GM06990 (cell line): ENCODE data around the gene MIDN.
"Not testable (repeated sequence)": the region's sequence is repeated elsewhere in the genome, so short reads cannot be mapped to it uniquely, and the experiment has no call there.

Experiments used
- DNase-seq: peaks from one replicate; pipeline ENCODE4 v3.0.0-alpha.2; 2011; ENCODE audit not compliant: insufficient read length; ENCODE audit errors: extremely low read depth
- H3K27me3 ChIP-seq: replicated peaks from 2 replicates; pipeline ENCODE4 v1.6.0; 2011; ENCODE audit warnings: low read length; ENCODE audit not compliant: control insufficient read depth, insufficient read depth
- H3K36me3 ChIP-seq: 2 replicates; pipeline ENCODE4 v1.5.1; 2011; ENCODE audit warnings: low read length; ENCODE audit not compliant: control insufficient read depth, insufficient read depth
- H3K4me3 ChIP-seq: replicated peaks from 2 replicates; pipeline ENCODE4 v1.5.1; 2011; ENCODE audit warnings: low read depth, mild to moderate bottlenecking, control low read depth, low read length
- TF ChIP-seq, protein P1 (sequence below): IDR thresholded peaks from 2 replicates; pipeline ENCODE4 v1.5.1; 2011; ENCODE audit warnings: low read length, control low read depth, mild to moderate bottlenecking, inconsistent platforms; ENCODE audit not compliant: insufficient read depth, poor library complexity, severe bottlenecking

MIDN gene

GRCh38 chr19:1243768-1244692 lies 4.4 kb upstream of the MIDN start:
- Histone ChIP-seq H3K27me3 (no peaks in the 10 kb centered on the region), H3K36me3 (peaks cover 2% of the 10 kb centered on the region), H3K4me3 (peak overlapping the region; percentile 54)
- peak; percentile 79 for DNase-seq
- TF ChIP-seq, protein P1, sequence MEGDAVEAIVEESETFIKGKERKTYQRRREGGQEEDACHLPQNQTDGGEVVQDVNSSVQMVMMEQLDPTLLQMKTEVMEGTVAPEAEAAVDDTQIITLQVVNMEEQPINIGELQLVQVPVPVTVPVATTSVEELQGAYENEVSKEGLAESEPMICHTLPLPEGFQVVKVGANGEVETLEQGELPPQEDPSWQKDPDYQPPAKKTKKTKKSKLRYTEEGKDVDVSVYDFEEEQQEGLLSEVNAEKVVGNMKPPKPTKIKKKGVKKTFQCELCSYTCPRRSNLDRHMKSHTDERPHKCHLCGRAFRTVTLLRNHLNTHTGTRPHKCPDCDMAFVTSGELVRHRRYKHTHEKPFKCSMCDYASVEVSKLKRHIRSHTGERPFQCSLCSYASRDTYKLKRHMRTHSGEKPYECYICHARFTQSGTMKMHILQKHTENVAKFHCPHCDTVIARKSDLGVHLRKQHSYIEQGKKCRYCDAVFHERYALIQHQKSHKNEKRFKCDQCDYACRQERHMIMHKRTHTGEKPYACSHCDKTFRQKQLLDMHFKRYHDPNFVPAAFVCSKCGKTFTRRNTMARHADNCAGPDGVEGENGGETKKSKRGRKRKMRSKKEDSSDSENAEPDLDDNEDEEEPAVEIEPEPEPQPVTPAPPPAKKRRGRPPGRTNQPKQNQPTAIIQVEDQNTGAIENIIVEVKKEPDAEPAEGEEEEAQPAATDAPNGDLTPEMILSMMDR: peak; percentile 98

DNA sequence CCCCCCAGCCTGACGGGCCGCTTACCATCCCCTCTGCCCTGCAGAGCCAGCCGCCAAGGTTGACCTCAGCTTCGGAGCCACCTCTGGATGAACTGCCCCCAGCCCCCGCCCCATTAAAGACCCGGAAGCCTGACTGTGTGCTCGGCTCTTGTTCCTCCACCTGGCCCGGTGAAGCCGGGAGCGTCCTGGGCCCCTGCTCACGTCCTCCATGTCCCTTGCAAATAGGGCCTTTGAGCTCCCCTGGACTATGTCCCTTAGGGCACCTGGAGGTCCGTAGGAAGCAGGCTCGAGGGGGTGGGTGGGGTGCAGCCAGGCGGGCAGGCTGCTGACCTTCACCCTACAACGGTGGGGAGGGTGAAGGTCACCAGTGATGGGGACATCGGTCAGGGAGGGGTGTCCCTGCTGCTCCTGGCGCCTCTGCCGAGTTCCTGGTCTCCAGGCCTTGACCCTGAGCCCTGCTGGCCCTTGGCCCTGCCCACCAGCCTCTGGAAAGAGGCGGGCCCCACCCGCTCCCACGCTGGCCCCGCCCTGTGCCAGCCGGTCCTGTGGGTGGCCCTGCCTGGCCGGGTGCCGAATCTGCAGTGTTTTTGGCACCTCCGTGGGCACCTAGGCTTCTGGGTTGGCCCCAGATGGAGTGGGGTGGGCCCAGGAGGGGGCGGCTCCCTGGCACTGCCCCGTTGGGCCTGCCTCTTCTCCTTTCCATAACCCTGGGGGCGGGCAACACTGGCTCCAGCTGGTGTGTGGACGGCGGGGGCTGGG lies 3.5 kb upstream of the MIDN start:
- TF ChIP-seq, protein P1: no peak
- H3K36me3 ChIP-seq: peaks cover 2% of the 10 kb centered on the region
- no peak for DNase-seq
- no peaks in the 10 kb centered on the region for H3K27me3 ChIP-seq
- H3K4me3 ChIP-seq: peak overlapping the region; percentile 54

GRCh38 chr19:1245494-1246264 lies 2.7 kb upstream of the MIDN start:
- TF ChIP-seq, protein P1: no peak
- H3K4me3 ChIP-seq: no peak overlapping the region
- no peaks in the 10 kb centered on the region for H3K27me3 ChIP-seq
- H3K36me3 ChIP-seq: peaks cover 2% of the 10 kb centered on the region
- no peak for DNase-seq

DNA sequence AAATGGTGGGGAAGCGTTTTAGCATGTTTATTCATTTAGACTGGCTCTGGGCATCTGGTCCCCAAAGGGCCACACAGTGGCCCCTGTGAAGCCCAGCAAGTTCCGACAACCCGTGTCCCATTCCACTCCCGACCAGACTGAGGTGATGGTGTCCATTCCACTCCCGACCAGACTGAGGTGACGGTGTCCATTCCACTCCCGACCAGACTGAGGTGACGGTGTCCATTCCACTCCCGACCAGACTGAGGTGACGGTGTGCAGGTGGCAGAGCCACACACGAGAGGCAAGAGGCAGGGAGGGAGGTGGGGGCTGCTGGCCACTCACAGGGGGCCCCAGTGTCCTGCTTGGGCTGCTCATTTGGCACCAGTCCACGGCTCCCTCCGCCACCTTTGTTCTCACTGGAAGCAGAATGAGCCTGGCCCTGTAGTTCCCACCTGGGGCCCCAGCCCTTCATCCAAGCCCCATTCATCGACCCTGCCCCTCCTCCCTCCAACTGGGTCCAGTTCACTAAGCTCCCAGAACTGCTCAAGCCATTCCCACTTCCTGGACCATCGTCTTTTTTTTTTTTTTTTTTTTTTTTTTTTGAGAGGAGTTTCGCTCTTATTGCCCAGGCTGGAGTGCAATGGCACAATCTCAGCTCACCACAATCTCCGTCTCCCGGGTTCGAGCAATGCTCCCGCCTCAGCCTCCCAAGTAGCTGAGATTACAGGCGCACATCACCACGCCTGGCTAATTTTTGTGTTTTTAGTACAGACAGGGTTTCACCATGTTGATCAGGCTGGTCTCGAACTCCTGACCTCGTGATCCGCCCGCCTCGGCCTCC lies 1.9 kb upstream of the MIDN start:
- not testable (repeated sequence) for DNase-seq, H3K36me3 ChIP-seq, H3K4me3 ChIP-seq, H3K27me3 ChIP-seq

DNA sequence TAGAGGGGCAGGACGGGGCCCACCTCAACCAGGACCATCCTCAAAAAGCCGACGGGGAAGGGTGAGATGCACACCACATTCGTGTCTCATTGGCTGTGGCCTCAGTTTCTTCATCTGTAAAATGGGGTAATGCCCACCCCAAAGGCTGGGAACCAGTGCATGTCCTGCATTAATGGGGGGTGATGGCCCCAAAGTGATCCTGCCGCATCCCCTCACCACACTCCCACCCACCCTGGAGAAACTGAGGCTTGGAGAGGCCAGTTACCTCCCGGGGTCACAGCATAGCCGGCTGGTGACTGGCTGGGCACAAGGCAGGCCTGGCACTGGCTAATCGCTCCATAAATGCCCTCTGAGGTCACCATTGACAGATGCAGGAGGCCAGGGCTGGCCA lies 640 bp upstream of the MIDN start:
- H3K4me3 ChIP-seq: peak overlapping the region; percentile 75
- H3K27me3 ChIP-seq: no peaks in the 10 kb centered on the region
- no peak for DNase-seq
- TF ChIP-seq, protein P1: no peak
- peaks cover 8% of the 10 kb centered on the region for H3K36me3 ChIP-seq
